ENCODE results near the gene SH2D1B.
A peak's percentile ranks its signal among the peaks of the same experiment; 100 is the strongest.

The SH2D1B gene

DNA sequence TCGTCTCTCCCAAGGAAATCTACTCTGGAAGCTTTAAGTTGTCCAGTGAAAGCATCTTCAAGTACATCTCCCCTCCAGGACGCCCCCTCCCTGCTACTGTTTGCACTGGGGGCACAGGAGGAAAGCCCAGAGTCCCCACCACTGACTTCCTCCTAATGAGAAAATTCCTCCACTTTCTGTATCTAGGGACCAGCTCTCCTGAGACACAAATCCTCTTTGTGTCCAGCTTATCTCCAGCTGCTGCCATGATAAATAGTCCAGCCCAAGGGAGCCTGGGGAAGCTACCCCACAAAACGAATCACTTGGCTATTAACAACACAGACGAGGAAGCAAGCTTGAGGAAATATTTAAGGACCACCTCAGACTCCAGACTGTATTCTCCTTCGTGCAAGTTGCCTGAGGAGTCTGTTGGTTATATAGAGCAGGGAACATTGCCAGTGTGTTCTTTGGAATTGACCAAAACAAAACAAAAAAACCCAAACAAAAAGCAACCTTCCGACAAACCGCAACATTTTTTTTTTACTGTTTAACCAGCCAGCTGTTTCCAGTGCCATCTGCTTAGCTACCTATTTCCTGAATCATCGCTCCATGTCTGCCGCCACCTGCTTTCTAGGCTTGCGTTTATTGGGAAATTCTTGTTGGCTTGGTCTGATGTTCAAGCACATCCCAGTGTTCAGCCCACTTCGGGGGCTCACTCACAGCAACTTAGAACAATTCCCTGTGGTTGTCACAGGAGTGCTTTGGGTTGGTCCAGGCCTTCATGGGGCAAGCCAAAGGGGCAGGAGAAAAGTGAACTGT lies 22.7 kb downstream of the SH2D1B start:
- Histone ChIP-seq H2BK5ac (ENCODE audit: low read depth, low read length, poor library complexity, severe bottlenecking) (no peak overlapping the region), H3K27ac (ENCODE audit: low read length, poor library complexity, severe bottlenecking) (peak overlapping the region; percentile 61), H2AK5ac (ENCODE audit: low read length, severe bottlenecking) (peak overlapping the region; percentile 71), H3K79me1 (replicated peaks; ENCODE audit: low read length, poor library complexity, severe bottlenecking) (no peaks in the 10 kb centered on the region), H3K4ac (ENCODE audit: low read depth in 1 of 2, low read length in 2 of 2) (no peak overlapping the region), H4K91ac (ENCODE audit: low read length) (no peak overlapping the region), H2BK12ac (ENCODE audit: low read length in 2 of 2) (no peak overlapping the region), H3K18ac (ENCODE audit: low read depth in 1 of 2, low read length in 2 of 2) (no peak overlapping the region), H3K9ac (ENCODE audit: low read length) (no peak overlapping the region), H2AFZ (ENCODE audit: low read depth, low read length) (no peak overlapping the region), H4K8ac (ENCODE audit: low read length) (no peak overlapping the region), H3K4me1 (ENCODE audit: control insufficient read depth, insufficient read depth, low read depth, low read length) (peaks cover 18% of the 10 kb centered on the region), H3K14ac (ENCODE audit: low read length in 2 of 2) (no peak overlapping the region), H3K23ac (ENCODE audit: low read length in 2 of 2) (no peak overlapping the region), H3K36me3 (ENCODE audit: control insufficient read depth in 1 of 2, insufficient read depth in 2 of 2, low read depth in 1 of 2, low read length in 2 of 2) (no peaks in the 10 kb centered on the region), H3K9me3 (ENCODE audit: control insufficient read depth, low read length) (no peaks in the 10 kb centered on the region), H3K4me3 (ENCODE audit: insufficient read depth in 1 of 2, low read depth in 1 of 2, low read length in 2 of 2) (no peak overlapping the region), H2BK15ac (ENCODE audit: low read depth, poor library complexity, severe bottlenecking) (no peak overlapping the region), H3K27me3 (ENCODE audit: control insufficient read depth in 1 of 2, insufficient read depth in 1 of 2, low read length in 2 of 2) (peaks cover 0 to 42% of the 10 kb centered on the region in 2 experiments), H3K4me2 (ENCODE audit: low read length, poor library complexity, severe bottlenecking) (no peak overlapping the region), H2BK120ac (ENCODE audit: low read depth, low read length) (no peak overlapping the region)
- DNase-seq = peak; percentile 83
- 62% methylated on average over 9 of the region's 11 CpGs for WGBS

DNA sequence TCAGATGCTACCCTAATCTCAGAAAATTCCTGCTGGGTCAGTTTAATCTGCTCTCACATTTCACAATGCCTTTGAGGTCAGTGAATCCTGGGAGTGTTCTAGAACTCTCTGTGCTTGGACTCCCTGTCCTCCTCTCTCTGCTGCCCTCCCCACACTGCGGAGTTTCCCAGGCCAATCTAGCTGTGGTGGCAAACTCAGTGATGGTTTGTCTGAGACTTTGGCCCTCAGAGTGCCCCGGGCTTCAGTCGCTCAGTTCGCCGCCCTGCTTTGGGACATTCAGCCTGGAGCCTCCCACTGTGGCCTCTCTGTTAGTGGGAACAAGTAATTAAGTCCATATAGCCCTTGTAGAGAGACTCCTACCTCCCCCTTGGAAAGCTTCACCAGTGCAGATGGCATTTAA lies 23.3 kb downstream of the SH2D1B start:
- H2BK12ac ChIP-seq (ENCODE audit: low read length in 2 of 2) = no peak overlapping the region
- H2BK120ac ChIP-seq (ENCODE audit: low read depth, low read length) = no peak overlapping the region
- H2BK5ac ChIP-seq (ENCODE audit: low read depth, low read length, poor library complexity, severe bottlenecking) = no peak overlapping the region
- H3K79me1 ChIP-seq (replicated peaks; ENCODE audit: low read length, poor library complexity, severe bottlenecking) = no peaks in the 10 kb centered on the region
- peak overlapping the region in 1 of 2 experiments; percentile 26 for H3K18ac ChIP-seq (ENCODE audit: low read depth in 1 of 2, low read length in 2 of 2)
- no peaks in the 10 kb centered on the region for H3K9me3 ChIP-seq (ENCODE audit: control insufficient read depth, low read length)
- no peak overlapping the region for H3K4me3 ChIP-seq (ENCODE audit: insufficient read depth in 1 of 2, low read depth in 1 of 2, low read length in 2 of 2)
- H3K36me3 ChIP-seq (ENCODE audit: control insufficient read depth in 1 of 2, insufficient read depth in 2 of 2, low read depth in 1 of 2, low read length in 2 of 2) = no peaks in the 10 kb centered on the region
- peak overlapping the region; percentile 11 for H2AFZ ChIP-seq (ENCODE audit: low read depth, low read length)
- H3K27ac ChIP-seq (ENCODE audit: low read length, poor library complexity, severe bottlenecking) = no peak overlapping the region
- H3K4me2 ChIP-seq (ENCODE audit: low read length, poor library complexity, severe bottlenecking) = no peak overlapping the region
- H4K91ac ChIP-seq (ENCODE audit: low read length) = no peak overlapping the region
- H4K8ac ChIP-seq (ENCODE audit: low read length) = no peak overlapping the region
- H3K4ac ChIP-seq (ENCODE audit: low read depth in 1 of 2, low read length in 2 of 2) = no peak overlapping the region
- H3K23ac ChIP-seq (ENCODE audit: low read length in 2 of 2) = no peak overlapping the region
- peak overlapping the region; percentile 67 for H2AK5ac ChIP-seq (ENCODE audit: low read length, severe bottlenecking)
- WGBS = 84% methylated on average over 5 of the region's 5 CpGs
- peak; percentile 46 for DNase-seq
- H3K27me3 ChIP-seq (ENCODE audit: control insufficient read depth in 1 of 2, insufficient read depth in 1 of 2, low read length in 2 of 2) = peaks cover 0 to 42% of the 10 kb centered on the region in 2 experiments
- no peak overlapping the region for H3K14ac ChIP-seq (ENCODE audit: low read length in 2 of 2)
- H3K4me1 ChIP-seq (ENCODE audit: control insufficient read depth, insufficient read depth, low read depth, low read length) = peaks cover 18% of the 10 kb centered on the region
- no peak overlapping the region for H2BK15ac ChIP-seq (ENCODE audit: low read depth, poor library complexity, severe bottlenecking)
- H3K9ac ChIP-seq (ENCODE audit: low read length) = no peak overlapping the region

DNA sequence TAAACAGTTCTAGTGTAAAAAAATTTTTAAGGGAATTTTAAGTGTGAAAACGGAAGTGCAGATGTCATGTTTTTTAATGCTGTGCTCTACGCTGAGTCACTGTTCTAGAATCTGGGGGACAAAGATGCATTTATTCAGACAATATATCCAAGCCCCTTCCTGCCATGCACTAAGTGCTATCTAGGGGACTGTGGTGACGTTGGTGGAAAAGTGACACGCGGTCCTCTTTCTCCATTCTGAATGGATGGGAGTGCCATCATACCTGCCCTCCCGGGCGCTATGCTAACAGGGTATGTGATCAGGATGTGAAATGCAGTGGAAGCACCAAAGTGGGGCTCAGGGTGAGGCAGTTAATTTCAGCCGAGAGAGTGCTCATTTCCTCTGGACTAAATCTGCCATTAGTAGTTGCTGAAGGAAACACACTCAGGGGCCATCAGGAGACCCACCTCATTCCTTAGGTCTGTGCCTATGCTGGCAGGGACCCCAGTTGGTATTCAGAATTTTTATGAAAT lies 23.8 kb downstream of the SH2D1B start:
- Histone ChIP-seq H4K91ac (ENCODE audit: low read length) (no peak overlapping the region), H3K9ac (ENCODE audit: low read length) (no peak overlapping the region), H3K4ac (ENCODE audit: low read depth in 1 of 2, low read length in 2 of 2) (no peak overlapping the region), H3K27ac (ENCODE audit: low read length, poor library complexity, severe bottlenecking) (no peak overlapping the region), H3K9me3 (ENCODE audit: control insufficient read depth, low read length) (no peaks in the 10 kb centered on the region), H3K4me1 (ENCODE audit: control insufficient read depth, insufficient read depth, low read depth, low read length) (peaks cover 18% of the 10 kb centered on the region), H3K27me3 (ENCODE audit: control insufficient read depth in 1 of 2, insufficient read depth in 1 of 2, low read length in 2 of 2) (peaks cover 0 to 42% of the 10 kb centered on the region in 2 experiments), H3K18ac (ENCODE audit: low read depth in 1 of 2, low read length in 2 of 2) (no peak overlapping the region), H3K14ac (ENCODE audit: low read length in 2 of 2) (no peak overlapping the region), H2AK5ac (ENCODE audit: low read length, severe bottlenecking) (peak overlapping the region; percentile 67), H2AFZ (ENCODE audit: low read depth, low read length) (no peak overlapping the region), H3K36me3 (ENCODE audit: control insufficient read depth in 1 of 2, insufficient read depth in 2 of 2, low read depth in 1 of 2, low read length in 2 of 2) (peaks cover 0 to 3% of the 10 kb centered on the region in 2 experiments), H3K4me2 (ENCODE audit: low read length, poor library complexity, severe bottlenecking) (no peak overlapping the region), H2BK15ac (ENCODE audit: low read depth, poor library complexity, severe bottlenecking) (no peak overlapping the region), H2BK120ac (ENCODE audit: low read depth, low read length) (no peak overlapping the region), H4K8ac (ENCODE audit: low read length) (no peak overlapping the region), H3K23ac (ENCODE audit: low read length in 2 of 2) (no peak overlapping the region), H2BK5ac (ENCODE audit: low read depth, low read length, poor library complexity, severe bottlenecking) (no peak overlapping the region), H3K4me3 (ENCODE audit: insufficient read depth in 1 of 2, low read depth in 1 of 2, low read length in 2 of 2) (no peak overlapping the region), H2BK12ac (ENCODE audit: low read length in 2 of 2) (no peak overlapping the region), H3K79me1 (replicated peaks; ENCODE audit: low read length, poor library complexity, severe bottlenecking) (no peaks in the 10 kb centered on the region)
- no peak for DNase-seq
- WGBS = 90% methylated on average over 8 of the region's 8 CpGs

DNA sequence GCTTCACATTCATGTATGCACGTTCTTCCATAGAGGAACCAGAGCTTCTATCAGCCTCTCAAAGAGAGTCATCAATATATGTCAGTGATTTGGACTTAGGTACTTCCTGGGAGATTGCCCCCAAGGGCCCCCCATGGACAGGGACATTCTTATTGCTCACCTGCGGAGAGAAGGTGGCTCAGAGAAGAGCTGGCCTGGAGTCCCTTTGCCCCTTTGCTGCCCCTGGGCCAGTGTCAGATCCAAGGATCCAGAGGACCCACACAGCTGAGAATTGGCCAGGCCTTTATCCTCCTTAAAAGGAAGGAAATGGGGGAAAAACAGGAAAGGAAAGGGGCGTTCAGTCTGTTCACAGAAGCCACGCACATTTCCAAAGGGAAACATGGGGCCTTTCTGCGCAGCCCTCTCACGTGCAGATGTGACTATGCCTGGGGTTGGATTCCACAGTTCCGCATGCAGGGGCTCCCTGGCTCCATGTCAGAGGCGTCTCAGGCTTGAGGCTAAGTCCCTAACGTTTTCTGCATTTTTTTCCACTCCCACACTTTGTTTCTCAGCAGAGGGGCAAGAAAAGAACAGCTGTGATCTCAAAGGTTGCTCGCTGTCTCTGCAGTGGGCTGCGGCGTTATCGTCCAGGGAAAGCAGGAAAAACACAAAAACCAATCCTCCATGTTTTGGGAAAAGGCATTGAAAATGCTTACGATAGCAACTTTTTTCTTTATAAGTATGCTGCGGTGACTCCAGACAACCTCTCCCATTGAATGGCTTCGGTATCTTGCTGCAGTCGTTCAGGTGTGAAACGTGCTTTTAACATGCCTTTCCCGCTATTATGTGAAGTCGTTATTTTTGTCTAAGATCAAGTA lies 24.5 kb downstream of the SH2D1B start:
- no peak overlapping the region for H2BK15ac ChIP-seq (ENCODE audit: low read depth, poor library complexity, severe bottlenecking)
- H3K18ac ChIP-seq (ENCODE audit: low read depth in 1 of 2, low read length in 2 of 2) = no peak overlapping the region
- H3K79me1 ChIP-seq (replicated peaks; ENCODE audit: low read length, poor library complexity, severe bottlenecking) = no peaks in the 10 kb centered on the region
- H3K36me3 ChIP-seq (ENCODE audit: control insufficient read depth in 1 of 2, insufficient read depth in 2 of 2, low read depth in 1 of 2, low read length in 2 of 2) = peaks cover 0 to 4% of the 10 kb centered on the region in 2 experiments
- H4K8ac ChIP-seq (ENCODE audit: low read length) = no peak overlapping the region
- no peak overlapping the region for H3K23ac ChIP-seq (ENCODE audit: low read length in 2 of 2)
- H2AFZ ChIP-seq (ENCODE audit: low read depth, low read length) = no peak overlapping the region
- H3K27me3 ChIP-seq (ENCODE audit: control insufficient read depth in 1 of 2, insufficient read depth in 1 of 2, low read length in 2 of 2) = peaks cover 0 to 45% of the 10 kb centered on the region in 2 experiments
- peaks cover 18% of the 10 kb centered on the region for H3K4me1 ChIP-seq (ENCODE audit: control insufficient read depth, insufficient read depth, low read depth, low read length)
- no peaks in the 10 kb centered on the region for H3K9me3 ChIP-seq (ENCODE audit: control insufficient read depth, low read length)
- DNase-seq = no peak
- no peak overlapping the region for H3K4ac ChIP-seq (ENCODE audit: low read depth in 1 of 2, low read length in 2 of 2)
- no peak overlapping the region for H3K4me2 ChIP-seq (ENCODE audit: low read length, poor library complexity, severe bottlenecking)
- H3K4me3 ChIP-seq (ENCODE audit: insufficient read depth in 1 of 2, low read depth in 1 of 2, low read length in 2 of 2) = no peak overlapping the region
- no peak overlapping the region for H2AK5ac ChIP-seq (ENCODE audit: low read length, severe bottlenecking)
- 91% methylated on average over 20 of the region's 20 CpGs for WGBS
- H3K9ac ChIP-seq (ENCODE audit: low read length) = no peak overlapping the region
- H2BK5ac ChIP-seq (ENCODE audit: low read depth, low read length, poor library complexity, severe bottlenecking) = no peak overlapping the region
- H4K91ac ChIP-seq (ENCODE audit: low read length) = no peak overlapping the region
- no peak overlapping the region for H3K14ac ChIP-seq (ENCODE audit: low read length in 2 of 2)
- no peak overlapping the region for H2BK12ac ChIP-seq (ENCODE audit: low read length in 2 of 2)
- H2BK120ac ChIP-seq (ENCODE audit: low read depth, low read length) = no peak overlapping the region
- H3K27ac ChIP-seq (ENCODE audit: low read length, poor library complexity, severe bottlenecking) = no peak overlapping the region
